HG03025 (cell line): ENCODE measurements around the gene TEX51.

Source experiments
- ATAC-seq: cut with Tn5 transposase; IDR thresholded peaks from one replicate; pipeline ENCODE4 v1.9.1; 2021; ENCODE audit warnings: mild to moderate bottlenecking, moderate library complexity; ENCODE audit not compliant: unreplicated experiment, low FRiP score

The TEX51 gene

DNA sequence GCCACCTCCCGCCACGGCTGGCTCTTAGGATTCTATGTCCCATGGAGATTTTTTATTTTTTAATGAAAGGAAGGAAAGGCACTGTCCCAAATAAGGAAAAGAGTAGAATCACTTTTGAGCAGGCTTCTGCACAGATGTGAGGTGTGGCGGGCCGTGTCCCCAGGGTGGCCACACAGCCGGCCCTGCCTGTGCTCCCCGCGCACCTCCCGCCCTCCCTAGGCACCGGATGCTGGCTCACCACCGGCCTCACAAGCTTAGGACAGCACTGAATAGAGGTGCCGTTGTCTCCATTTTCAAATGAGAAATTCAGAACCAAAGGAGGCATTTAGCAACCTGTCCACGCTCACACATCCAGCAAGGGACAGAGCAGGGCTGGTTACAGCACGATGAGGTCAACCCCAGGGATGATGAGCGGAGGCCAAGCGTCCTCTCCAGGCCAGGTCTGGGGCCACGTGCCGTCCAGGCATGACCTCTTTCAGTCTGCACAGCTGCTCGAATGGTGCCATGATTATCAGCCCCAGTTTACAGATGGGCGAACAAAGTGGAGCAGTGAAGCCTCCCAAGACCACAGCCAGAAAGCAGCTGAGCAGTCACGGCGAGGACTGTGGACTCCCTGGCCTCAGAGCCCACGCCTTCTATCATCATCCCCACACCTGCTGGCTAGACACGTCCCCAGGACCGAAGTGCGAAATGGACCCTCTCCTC lies 20.7 kb upstream of the TEX51 start:
- ATAC-seq, result no peak

DNA sequence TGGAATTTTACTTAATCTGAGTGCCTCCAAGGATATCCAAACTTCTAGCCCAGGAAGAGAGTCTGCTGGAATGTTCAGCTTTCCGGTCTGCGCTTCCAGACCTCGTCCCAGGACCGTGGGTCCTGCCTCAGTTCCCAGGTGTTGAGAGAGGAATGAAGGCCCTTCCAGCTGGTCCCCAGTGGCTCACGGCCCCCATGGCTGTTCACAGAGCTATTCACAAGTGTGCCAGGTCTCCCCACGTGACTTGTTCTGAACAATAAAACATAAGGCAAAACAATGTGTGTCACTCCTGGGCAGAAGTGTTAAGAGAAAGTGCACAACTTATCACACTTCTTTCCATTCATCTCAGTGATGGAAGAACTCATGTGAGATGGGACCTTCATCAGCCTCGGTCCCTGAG lies 20.1 kb upstream of the TEX51 start:
- no peak for ATAC-seq

DNA sequence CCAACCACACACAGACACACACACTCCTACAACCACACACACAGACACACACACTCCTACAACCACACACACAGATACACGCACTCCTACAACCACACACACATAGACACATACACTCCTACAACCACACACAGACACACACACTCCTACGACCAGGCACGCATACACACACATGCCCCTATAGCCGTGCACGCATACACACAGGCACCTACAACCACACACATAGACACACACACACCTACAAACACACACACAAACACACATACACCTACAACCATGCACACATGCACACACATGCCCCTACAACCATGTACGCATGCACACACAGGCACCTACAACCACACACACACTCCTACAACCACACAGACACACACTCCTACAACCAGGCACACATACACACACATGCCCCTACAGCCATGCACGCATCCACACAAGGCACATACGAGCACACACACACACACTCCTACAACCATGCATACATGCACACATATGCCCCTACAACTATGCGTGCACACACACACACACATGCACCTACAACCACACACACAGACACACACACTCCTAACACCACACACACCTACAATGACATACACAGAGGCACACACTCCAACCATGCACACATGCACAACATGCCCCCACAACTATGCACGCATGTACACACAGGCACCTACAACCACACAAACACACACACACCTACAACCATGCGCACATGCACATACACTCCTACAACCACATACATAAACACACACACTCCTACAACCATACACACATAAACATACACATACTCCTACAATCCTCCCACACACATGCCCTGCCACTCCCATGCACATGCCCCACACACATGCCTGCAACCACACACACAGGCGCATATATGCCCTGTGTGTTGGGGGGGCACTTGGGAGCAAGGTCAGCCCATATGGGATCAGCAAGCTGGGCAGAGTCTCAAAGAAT lies 19.1 kb upstream of the TEX51 start:
- no peak for ATAC-seq

DNA sequence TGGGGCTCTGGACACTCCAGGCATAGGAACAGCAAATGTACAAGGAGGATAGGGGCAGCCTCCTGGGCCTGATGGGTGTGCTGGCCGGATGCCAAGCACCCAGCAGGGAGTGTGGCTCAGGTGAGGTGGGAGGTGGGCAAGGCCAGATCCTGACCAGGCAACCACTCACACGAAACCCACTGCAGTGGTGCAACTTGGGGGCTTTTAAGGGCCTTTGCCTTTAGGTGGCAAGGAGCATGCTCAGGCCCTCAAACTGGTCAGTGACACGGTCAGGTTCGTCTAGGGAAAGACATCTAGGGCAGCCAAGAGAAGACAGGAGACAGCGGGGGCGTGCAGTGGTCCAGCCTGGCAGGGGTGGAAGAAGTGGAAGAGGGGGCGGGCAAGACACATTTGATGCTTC lies 18.4 kb upstream of the TEX51 start:
- ATAC-seq, result no peak

DNA sequence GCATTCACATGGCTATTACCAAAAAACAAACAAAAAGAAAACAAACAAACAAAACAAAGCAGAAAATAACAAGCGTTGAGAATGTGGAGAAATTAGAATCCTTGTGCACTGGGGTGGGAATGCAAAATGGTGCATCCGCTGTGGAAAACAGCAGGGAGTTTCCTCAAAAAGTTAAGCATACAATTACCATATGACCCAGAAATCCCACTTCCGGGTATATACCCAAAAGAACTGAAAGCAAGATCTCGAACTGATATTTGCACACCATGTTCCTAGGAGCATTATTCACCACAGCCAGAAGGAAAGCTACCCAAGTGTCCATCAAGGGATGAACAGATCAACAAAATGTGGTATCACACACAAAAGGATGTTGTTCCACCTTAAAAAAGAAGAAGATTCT lies 17.9 kb upstream of the TEX51 start:
- no peak for ATAC-seq

DNA sequence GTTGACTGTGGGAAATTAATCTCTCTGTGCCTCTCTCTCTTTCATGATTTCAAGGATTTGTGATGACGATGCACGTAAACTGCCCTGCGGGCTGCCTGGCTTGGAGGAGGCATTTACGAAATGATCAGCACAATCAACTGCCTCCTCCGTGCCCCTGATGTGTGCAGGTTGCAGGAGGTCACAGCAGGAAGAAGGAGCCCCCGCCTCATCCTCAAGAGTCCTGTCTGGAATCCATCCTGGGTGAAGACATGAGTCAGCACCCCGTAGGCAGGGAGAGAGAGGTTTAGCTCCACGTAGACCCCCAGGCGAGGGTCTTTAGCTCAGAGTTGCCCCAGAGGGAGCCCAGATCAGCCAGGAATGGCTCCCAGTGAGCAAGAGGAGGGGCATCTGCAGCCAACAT lies 17.1 kb upstream of the TEX51 start:
- ATAC-seq, result no peak

DNA sequence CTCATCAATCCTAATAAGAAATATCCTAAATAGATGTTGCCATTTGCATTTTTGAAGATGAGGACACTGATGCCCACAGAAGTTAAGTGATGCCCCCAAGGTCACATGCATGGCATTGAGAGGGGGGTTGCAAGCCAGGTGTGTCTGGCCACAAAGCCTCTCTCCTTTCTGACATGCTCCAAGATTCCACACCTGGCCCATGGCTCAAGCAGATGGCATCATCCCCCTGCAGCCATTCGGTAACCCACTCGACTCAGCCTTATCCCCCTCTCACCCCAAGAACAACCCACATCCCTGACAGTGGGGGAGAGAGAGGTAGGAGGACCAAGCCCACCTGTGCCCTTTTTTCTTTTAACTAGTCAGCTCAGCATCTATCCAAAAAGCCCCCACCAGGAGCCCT lies 16.5 kb upstream of the TEX51 start:
- no peak for ATAC-seq

DNA sequence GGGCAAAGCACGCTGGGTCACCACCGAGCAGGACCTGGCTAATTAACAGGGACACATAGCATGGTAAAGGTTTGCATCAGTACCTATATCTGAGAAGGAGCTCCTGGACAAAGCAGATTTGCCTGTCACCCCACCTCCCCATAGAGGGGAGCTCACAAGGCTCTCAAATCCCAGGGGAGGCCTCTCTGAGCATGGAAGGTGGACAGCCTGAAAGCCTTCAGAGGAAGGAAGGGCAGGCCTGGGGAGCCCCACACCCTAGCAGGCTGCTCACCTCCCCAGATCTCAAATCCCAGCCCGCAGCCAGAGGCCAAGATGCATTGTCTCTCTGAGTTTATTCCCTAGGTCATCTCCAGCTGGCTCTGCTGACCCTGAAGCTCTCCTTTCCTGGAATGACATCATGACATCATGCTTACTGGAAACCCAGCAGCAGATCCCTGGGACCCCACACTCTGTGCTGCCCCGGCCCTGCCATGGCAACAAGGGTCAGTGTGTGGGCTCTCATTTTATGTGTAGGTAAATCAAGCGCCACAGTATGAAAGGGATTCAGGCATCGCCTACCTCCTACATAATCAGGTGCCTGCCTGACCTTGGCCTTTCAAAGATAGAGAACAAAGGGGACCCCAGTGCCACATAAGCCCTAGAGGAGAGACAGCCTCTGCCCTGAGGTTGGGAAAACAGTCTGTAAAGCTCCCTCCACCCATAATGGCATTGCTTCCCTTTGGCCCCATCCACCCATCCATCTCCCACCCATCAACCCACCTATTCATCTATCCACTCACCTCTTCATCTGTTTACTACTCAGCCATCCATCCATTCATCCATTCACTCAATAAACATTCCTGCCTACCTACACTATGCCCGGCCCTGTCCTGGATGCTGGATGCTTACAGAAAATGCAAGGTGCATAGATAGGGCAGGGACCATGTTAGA lies 15.7 kb upstream of the TEX51 start:
- no peak for ATAC-seq

DNA sequence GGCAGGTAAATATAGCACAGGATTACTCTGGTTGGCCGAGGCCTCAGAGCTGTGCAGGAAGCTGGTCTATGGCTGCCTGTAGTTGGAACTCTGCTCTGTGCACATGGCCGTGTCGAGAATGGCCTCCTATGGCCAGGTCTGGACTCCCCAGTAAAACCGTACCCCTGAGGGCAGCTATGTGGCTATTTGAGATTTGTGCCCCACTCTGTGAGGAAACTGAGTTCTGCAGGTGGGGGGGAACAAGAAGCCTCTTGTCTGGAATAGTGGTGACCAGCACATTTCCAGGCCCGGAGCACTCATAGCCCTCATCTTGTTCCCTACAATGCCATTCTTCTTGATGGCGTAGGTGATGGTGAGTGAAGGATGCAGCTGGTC lies 15.0 kb upstream of the TEX51 start:
- no peak for ATAC-seq

DNA sequence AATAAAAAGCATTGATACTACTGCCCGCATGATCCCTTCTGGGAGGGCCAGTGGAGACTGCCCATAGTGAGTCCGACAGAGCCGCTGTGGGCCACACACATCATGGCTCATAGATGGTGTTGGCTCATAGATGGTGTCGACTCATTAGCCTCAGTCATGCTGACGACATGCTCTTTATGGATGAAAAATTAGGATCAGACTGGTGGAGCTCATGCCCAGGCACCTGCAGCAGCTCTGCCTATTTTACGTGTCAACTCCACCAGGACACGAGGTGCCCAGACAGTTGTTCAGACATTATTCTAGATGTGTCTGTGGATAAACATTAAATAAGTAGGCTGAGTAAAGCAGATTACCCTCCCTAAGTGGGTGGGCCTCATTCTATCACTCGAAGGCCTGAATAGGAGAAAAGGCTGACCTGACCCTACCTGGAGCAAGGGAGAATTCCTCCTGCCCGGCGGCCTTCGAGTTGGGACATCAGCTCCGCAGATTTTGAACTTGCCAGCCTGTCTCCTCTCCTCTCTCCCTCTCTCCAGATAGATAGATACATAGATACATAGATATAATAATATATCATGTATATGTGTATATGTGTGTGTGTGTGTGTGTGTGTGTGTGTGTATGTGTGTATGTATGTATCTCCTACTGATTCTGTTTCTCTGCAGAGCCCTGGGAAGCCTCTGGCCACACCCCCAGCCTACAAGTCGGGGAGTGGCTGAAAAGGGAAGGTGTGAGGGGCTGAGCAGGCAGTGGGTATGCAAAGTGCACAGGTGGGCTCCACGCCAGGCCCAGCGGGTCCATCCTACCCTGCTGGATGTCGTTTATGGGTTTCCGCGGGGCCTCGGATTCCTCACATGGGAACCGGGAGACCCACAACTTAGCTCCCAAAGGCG lies 13.6 kb upstream of the TEX51 start:
- ATAC-seq, result no peak

DNA sequence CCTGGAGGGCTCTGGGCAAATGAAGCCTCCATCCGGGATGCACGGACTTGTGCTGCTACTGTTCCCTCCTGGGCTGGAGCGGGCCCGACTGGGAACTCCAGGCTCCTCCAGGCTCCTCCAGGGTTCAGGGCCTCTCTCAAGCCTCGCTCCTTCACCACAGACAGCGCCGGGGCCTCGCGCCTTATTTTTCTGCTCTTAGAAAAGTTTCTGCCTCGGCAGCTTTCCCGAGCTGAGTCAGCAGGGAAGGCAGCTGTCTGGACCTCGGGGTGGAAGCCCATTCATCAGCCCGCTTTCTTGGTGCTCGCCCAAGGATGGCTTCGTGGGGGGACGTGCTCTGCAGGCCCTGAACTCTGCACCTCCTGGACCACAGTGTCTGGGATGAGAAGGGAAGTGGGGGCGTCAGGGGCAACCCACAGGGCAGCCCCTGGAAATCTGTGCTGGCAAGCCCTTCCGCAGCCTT lies 12.9 kb upstream of the TEX51 start:
- no peak for ATAC-seq

DNA sequence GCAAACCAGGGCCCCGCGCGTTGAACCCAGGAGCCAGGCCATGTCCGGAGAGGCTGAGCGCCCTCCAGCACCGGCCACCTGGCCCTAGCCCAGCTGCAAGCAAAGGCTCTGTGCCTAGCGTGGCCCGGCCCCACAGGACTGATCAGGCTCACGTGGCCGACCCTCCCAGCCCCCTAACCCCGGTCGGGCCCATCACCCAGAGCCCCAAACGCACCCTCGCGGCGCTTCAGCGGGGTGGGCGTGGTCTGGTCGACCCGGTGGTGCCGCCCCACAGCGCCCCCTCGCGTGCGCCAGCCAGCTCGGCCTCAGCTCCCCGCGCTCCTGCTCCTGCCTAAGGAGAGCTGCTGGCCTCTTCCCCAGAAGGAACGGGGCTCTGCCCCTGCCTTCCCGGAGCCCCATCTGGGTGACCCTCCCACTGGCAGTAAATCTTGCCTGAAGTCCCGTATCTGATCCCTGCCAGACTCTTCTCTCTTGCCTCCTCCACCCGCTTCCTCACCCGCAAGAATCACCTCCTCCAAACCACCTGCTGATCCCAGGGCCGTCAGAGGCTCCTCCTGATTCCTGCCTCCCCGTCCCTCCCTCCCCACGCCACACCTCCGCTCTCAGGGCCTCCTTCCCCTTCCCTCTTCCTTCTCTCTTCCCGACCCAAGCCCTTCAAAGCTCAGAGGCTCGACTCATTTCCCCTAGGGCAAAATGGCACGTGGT lies 12.3 kb upstream of the TEX51 start:
- ATAC-seq, result no peak

DNA sequence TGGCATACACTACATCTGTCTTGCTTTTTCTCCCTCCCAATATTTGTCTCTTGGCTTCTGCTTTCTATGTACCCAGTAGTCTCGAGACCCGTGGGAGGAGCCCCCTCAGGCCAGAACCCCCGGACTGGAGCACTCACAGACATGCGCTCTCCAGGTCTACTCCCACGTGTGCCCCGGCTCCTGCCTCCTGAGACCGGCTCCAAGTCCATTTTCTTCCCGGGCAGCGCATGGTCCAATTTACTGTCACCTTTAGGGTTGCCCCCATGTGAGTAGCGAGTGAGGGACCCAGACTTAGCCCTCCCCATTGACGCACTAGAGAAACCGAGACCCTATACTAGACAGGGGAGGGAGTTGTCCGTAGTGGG lies 11.8 kb upstream of the TEX51 start:
- ATAC-seq, result no peak

DNA sequence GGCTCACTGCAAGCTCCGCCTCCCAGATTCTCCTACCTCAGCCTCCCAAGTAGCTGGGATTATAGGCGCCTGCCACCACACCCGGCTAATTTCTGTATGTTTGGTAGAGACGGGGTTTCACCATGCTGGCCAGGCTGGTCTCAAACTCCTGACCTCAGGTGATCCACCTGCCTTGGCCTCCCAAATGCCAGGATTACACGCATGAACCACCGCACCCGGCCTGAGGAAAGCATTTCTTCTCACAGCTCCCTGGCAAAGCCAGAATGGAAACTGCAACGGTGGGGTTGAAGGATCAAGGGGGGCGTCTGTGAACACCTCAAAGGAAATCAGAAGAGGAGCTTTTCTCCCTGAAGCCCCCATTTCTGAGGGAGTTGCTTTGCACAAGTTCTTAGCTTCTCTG lies 11.2 kb upstream of the TEX51 start:
- no peak for ATAC-seq

DNA sequence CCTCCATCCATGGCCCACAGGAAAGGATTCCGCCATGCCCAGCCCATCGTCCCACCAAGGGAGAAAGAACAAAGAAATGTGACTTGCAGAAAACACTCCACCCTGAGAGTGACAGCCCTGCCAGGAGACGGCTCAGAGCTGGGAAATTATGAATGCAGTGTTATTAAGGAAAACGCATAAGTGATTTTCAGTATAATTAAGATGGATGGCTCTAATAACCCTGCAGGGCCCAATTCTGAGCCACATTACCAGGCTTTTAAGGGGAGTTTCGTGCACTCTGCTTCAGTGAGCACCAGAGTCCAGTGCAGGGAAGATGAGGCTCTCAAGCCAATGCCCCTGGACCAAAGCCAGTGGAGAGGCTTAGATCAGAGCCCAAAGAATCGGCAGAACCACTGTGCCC lies 10.6 kb upstream of the TEX51 start:
- no peak for ATAC-seq

DNA sequence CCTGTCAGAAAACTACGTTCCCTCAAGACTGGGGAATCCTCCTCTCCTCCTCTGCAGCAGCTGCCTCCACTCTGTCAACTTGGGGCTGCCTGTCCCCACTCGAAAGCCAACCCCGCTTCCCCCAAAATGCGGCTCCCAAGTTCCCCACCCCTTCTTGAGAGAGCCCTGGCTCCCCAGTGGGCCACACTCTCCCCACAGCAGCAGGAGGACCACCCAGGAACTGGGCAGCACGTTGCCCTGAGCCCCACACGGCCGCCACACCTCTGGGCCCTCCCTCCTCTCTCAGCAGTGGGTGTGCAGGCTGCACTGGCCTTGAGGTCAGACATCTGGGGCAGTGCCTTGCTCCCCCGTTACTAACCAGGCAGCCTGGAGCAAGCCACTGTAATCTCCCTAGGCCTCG lies 9.6 kb upstream of the TEX51 start:
- no peak for ATAC-seq

DNA sequence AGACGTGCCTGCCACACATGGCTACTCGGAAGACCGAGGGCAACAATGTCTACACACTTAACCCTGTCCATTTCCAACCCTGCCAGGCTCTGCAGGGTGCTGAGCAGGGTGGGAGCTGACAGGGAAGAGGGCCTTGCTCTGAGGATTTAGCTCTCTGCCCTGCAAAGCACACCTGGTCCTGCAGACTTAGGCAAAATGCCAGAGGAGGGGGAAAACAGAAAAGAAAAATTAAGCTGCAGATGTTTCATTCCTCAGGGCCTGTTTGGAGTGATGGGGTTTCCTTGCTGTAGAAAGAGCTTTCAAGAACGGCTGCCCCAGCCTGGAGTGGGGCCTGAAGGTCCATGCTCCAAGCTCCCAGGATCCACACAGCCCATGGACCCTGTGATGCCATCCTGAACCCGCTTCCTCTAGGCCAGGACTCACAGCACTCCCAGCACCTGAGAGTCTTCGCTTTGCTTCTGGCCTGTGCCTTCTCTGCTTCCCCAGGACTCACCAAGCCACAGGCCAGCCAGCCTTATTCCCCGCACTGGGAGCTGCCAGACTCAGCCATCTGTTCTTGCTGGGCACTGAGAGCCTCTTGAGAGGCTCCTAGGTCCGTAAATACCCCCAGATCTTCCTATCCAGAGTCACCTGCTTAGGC lies 9.1 kb upstream of the TEX51 start:
- no peak for ATAC-seq

DNA sequence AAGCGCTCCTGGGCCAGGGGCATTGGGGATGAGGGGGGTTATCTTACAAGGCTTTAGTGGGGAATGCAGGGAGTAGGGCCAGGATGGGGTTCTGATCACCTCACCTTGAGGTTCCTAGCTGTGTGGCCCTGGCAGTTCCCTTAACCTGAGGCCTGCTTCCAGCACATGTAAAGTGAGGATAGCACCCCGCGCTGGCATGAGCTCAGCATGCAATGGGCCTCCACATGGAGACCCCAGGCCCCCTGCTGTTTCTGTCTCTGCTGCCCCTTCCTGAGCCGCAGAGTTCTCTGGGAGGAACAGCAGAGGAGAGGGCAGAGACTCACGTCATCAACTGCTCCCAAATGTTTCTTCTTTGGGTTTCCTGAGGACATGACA lies 8.6 kb upstream of the TEX51 start:
- ATAC-seq, result no peak
